HG03060 (cell line): Measurements from ENCODE around the gene GIPC2.
"Not testable (repeated sequence)": the region's sequence is repeated elsewhere in the genome, so short reads cannot be mapped to it uniquely, and the experiment has no call there.

Source experiments
- ATAC-seq: cut with Tn5 transposase; IDR thresholded peaks from one replicate; pipeline ENCODE4 v1.9.1; 2021; ENCODE audit warnings: low read depth, moderate number of reproducible peaks; ENCODE audit not compliant: unreplicated experiment

Gene GIPC2, protein sequence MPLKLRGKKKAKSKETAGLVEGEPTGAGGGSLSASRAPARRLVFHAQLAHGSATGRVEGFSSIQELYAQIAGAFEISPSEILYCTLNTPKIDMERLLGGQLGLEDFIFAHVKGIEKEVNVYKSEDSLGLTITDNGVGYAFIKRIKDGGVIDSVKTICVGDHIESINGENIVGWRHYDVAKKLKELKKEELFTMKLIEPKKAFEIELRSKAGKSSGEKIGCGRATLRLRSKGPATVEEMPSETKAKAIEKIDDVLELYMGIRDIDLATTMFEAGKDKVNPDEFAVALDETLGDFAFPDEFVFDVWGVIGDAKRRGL

DNA sequence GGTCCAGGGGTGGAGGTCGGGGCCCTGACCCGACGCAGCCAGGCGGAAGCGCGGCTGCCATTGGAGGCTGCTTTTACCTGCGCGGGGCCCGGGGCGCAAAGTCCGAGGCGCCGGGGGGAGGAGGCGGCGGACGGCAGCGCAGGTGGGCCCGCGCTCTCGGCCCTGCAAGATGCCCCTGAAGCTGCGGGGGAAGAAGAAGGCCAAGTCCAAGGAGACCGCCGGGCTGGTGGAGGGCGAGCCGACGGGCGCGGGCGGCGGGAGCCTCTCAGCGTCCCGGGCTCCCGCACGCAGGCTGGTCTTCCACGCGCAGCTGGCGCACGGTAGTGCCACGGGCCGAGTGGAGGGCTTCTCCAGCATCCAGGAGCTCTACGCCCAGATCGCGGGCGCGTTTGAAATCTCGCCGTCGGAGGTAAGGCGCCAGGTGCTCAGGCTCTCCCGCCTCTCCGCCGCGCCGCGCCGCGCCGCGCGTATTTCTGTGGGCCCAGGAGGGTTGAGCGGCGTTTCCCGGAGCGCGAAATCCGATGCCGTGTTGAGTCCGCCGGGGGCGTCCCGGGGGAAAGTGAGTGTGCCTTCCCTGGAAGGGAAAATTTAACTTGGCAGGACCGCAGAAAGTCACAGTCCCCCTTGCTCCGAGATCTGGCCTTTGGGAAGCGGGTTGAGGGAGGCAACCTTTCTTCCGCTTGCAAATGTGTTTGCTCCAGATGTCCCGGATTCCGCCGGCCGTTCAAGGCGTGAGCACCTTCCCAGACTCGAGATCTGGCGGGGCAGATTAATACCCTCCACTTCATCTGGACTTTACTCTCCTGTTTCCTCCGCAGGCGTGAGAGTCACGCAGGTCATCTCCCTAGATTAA is at the start of gene GIPC2:
TSS of gene GIPC2 (plus strand) at position 41 of the 853 bp plus-strand sequence. CDS start at position 170, 129 bp downstream.
- no peak for ATAC-seq

DNA sequence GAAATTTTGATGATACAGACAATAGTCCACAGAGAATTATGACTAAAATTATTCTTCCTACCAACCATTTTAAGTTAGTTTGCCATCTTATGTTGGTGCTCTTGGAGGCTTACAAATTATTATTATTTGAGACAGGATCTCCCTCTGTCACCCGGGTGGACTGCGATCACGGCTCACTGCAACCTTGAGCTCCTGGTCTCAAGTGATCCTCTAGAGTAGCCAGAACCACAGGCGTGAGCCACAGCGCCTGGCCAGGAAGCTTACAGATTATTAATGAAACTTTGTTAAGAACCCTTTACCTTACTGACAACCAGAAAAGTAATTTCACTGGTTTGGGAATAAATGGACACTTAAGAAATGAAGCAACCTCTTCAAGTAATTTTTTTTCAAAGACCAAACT is 49.0 kb upstream of the GIPC2 start:
- ATAC-seq: no peak

DNA sequence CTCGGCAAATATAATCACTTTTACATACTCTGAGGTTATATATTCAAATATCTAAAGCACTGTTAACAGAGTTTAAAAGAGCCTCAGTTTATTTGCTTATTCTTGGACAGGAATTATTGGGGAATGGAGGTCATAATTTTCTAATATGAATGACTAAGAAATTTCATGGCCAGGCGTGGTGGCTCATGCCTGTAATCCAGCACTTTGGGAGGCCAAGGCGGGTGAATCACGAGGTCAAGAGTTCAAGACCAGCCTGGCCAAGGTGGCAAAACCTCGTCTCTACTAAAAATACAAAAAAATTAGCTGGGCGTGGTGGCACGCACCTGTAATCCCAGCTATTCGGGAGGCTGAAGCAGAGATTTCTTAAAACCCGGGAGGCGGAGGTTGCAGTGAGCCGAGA is 45.2 kb upstream of the GIPC2 start:
- not testable (repeated sequence) for ATAC-seq

DNA sequence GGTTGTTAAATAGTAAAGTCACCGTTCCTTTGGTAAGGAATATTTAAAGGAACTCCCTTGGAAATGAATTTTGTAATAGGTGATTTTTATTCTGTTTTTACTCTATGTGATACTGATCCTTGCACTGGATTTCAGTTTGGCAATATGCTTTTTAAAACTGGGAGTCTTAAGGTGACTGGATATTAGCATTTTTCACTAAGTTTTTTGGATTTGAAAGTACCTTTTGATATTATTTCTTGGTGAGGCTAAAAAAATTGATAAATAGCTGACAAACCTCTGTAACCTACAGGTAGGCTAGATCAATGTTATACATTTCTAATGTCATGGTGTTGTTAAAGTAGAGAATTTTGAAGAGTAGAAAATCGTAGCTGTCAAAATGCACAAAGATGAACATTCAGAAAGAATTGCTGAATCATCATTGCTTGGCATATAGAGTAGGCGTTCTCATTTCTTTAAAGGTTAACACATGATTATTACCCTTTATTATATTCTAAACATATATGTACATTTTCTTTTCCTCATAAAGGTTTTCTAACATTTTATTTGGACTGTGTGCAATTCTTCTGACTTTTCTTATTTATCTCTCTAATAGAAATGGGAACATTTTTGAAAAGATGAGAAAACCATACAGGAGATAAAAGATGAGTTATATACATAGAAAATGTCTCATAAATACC is 42.6 kb upstream of the GIPC2 start:
- no peak for ATAC-seq

DNA sequence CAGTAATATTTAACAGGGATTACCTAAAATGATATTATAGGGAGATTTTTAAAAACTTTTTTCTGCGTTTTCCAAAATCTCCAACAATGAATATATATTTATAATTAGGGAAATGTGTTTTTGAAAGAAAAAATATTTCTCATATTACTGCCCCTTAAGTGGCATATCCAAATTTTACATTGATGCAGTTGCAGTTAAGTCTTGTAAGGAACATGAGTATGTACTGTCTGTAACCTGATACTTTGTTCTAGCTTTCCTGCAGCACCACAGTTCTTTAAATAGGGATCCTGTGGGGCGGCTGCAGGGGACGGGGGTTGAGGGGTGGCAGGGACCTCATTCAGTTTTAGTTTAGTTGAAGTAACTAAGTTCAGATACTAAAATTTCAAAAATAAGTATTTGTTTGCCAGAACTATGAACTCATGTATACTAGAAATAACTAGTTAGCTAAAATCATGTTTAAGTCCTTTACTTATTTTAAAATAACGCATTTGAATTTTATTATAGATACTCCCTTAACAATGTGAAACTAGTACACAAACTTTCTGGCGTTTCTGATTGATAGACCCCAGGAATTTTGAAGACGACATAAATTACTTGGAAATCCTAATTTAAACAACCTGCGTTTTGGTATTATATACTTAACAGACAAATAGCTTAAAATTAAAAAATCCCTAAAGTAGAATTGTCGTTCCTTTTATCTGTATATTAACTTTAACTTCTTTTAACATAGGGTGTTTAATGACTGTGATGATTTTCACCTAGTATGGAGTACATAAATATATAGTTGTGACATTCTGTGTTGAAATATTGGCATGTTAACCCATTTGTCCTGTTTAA is 41.7 kb upstream of the GIPC2 start:
- peak; percentile 28 for ATAC-seq

DNA sequence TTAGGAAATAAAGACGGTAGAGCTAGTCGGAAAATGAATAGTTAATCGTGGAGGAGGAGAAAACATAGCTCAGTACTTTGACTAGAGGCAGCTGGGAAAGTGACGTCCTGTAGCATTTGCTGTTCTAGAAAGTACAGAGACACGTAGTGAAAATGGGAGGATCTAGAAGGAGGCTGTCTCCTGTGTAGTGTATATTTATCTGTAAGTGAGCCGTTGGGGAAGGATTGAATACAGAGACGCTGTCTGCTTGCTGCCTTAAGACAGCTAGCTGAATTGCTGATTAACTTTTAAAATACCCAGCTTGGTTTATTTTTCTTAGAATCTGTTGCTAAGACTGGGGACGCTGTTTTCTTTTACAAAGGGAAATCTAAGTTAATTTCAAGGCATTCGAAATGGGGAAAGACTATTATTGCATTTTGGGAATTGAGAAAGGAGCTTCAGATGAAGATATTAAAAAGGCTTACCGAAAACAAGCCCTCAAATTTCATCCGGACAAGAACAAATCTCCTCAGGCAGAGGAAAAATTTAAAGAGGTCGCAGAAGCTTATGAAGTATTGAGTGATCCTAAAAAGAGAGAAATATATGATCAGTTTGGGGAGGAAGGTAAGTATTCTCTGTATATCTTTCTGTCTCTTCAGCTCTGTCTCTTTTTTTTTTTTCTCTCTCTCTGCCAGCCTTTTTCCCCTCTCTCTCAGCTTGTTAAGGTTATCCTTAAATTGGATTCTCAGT is 40.9 kb upstream of the GIPC2 start, which contains the start of gene DNAJB4:
TSS of gene DNAJB4 (plus strand) at position 221 of the 729 bp plus-strand sequence. CDS start at position 393, 172 bp downstream.
- ATAC-seq: peak; percentile 99

DNA sequence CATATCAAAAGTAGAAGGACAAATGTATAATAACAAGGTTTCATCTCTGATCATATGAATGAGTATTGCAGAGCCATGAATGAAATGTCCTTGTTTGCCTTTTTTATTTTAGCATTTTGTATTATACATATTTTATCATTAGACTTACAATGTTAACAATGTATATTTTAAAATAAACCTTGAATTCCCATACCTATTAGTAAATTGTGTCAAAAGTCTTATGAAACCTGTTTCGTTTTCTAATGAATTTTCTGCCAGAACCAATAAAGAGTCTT is 40.4 kb upstream of the GIPC2 start:
- no peak for ATAC-seq

DNA sequence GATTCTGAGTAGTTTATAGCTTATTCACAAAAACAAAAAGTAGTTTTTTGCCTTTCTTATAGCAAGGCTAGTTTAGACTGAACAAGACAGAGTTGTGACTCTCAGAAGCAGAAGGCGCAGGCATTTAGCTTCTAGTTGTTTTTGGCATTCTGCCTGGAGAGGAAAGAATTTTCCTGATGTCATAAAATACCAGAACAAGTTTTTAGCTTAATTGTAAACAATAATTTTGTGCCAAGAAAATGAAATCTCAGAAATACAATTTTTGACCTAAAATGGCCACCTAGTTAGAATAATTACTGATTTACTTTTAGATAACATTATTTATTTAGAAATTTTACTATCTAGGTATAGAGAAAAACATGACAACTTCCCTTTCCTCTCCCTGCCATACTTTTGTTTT is 40.0 kb upstream of the GIPC2 start:
- no peak for ATAC-seq

DNA sequence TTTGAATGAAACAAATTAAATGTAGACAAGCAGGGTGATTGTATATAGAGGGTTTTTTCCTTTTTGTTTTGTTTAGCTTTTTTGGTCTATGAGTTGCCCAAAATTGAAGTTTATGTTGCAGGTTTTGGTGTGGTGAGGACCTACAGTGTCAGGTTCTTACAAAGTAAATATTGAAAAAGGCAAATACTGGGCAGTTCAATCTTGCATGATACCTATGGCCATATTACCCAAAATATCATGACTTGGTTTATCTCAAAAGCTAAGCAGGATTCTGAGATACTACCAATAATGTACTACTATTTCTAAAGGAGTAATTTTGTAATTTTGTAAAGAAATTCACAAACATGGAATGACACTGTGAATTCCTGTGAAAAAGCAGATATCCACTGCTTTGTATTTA is 39.2 kb upstream of the GIPC2 start:
- ATAC-seq: no peak

DNA sequence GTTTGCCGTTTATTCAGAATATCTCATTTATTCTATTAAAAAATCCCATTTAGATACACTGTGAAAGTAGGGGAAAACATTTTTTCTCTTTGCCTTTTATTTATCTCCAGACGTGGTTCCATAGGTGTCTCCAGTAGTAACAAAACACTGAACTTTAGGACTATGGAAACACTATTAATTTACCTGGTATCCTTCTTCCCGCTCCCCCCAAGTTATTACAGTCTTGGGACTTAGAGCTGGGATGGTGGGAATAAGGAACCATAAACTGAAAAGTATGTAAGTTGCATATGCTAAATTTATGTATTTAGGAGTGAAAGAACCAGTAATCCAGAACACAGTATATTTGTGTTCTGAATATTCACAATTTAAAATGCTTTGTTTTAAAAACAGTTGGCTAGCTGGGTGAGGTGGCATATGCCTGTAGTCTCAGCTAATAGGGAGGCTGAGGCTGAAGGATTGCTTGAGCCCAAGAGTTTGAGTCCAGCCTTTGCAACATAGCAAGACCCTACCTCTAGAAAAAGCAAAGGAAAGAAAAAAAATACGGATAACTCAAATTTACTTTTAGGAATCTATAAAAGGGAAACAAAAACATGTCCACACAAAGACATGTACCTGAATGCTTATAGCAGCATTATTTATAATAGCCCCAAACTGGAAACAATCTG is 38.0 kb upstream of the GIPC2 start:
- no peak for ATAC-seq

DNA sequence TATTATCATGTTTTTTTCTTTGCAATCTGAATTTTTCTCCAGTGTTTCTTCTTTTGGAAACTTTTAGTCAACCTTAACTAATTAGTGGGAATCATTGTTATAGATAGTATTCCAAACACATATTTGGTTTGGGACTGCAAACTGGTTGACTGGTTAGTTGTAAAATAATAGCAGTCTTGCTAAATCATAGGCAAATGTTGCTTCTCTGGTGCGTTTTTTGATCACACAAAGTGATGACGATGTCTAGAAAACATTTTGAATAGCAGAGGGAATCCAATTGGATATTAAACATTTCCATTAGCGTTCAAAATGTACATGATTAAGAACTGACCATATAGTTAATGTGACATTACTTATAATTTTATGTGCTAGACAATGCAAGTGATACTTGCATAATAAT is 36.5 kb upstream of the GIPC2 start:
- no peak for ATAC-seq

DNA sequence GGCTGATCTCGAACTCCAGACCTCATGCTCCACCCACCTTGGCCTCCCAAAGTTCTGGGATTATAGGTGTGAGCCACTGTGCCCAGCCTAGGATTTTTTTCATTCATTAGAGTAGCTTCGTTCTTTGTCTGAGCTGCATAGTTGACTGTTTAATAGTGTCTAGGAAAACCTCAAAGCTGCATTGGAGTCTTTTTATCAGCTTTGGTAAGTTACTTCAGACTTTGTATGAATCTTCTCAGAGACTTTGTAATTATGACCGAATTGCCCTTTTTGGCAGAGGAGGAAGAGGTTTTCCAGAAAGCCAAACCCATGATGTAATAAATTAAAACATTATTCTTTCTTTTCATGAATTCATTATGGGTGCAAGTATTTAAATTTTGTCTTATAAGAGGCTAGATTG is 35.9 kb upstream of the GIPC2 start:
- no peak for ATAC-seq

DNA sequence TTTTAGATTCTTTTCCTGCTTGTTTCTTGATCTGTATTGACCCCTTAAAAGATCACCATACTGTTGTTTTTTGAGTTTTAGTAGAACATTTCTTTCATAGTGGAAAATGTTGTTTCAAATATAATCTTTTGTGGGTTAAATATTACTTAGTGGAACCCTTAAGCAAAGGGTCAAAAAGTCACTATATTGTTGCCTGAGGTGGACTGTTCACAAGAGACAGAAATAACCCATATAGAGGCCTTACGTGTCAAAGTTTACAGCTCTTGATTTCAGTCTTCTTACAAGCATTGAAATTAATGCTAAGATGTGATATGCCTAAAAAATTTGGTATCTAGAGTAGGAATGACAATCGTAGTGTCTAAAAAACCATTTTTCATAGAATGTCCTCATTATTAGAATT is 34.7 kb upstream of the GIPC2 start:
- no peak for ATAC-seq

DNA sequence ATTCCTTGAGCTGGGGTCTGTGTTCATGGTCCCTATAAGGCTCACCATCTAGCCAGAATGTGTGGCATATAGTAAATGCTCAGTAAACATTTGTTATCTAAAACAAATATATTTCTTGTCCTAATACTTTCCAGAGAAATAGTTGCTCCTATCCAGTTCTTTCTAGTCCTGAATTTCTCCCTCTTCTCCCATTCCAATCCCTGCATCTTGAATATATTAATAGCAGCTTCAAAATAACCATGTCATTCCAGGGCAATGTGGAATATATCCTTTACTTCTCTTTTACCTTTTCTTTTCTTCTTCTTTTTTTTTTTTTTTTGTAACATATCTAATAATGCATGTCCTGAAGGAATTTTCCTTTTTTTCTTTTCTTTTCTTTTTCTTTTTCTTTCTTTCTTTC is 30.6 kb upstream of the GIPC2 start:
- no peak for ATAC-seq

DNA sequence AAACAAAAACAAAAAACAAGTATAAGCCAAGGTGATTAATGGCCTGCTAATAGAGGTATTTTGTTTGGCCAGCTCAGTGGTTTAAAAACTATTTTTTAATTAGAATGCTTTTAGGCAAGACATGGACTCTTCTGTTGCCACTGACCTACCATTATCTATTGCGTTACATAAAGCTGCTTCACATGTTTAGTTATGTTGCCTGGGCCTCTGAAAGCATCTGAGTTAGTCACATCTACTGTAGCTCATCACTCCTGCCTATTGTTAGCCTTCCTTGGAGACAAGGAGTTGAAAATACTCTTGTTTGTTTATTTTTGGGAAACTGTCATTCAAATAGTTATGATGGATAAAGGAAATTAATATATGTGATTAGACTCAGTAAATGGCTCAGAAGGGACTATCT is 26.7 kb upstream of the GIPC2 start:
- ATAC-seq: no peak

DNA sequence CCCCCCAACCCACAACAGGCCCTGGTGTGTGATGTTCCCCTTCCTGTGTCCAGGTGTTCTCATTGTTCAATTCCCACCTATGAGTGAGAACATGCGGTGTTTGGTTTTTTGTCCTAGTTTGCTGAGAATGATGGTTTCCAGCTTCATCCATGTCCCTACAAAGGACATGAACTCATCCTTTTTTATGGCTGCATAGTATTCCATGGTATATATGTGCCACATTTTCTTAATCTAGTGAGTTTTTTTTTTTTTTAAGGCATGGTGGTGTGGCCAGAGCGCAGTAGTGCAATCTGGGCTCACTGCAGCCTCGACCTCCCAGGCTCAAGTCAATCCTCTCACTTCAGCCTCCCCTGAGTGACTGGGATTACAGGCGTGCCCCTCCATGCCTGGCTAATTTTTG is 24.6 kb upstream of the GIPC2 start:
- not testable (repeated sequence) for ATAC-seq

DNA sequence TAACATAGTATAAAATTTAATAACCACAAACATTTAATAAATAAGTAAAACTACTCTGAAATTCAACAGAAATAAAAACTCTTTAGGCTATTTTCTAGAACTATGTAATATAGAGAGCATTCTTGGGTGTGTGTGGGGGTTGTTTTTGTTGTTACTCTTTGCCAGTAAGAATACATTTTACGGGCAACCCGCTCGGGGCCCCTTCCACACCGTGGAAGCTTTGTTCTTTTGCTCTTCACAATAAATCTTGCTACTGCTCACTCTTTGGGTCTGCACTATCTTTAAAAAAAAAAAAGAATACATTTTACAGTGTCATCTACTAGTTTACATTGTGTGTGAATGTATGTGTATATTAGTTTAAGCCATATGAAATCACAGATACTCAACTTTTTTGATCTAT is 16.0 kb upstream of the GIPC2 start:
- no peak for ATAC-seq

DNA sequence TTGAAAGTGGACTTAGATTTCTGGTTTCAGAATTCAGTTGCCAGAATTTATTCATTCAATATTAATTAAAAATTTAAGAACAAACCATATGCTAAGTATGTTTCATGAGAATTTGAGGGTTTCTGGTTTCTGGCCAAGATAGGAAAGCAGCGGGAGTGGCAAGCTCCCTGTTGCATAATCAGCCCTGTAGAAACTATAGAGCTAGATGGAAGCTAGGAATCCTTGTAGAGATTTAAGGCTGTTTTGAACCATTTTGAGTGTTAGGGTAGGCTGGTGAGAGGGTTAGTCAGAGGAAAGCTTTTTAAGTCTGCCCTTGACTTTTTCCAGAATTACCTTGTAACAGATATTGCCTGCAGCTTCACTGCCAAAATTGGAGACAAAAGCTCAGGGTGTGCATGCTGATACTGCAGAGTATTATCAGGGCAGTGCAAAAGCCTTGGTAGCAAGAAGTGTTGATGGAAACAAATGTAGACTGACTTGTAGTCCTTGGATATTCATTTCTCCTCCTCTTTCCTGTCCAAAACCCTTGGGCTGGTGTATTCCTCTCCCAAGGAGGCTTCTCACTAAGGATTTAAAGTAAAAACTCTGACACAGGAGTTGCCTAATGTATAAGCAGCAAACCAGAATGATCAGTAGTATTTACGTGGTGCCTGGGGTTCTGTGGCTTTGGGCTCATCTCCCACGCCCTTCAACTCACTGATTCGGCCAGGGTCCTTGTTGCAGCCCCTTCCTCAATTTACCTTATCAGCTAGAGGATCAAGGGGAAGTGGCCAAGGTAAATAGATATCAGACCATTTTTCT is 12.6 kb upstream of the GIPC2 start:
- no peak for ATAC-seq

DNA sequence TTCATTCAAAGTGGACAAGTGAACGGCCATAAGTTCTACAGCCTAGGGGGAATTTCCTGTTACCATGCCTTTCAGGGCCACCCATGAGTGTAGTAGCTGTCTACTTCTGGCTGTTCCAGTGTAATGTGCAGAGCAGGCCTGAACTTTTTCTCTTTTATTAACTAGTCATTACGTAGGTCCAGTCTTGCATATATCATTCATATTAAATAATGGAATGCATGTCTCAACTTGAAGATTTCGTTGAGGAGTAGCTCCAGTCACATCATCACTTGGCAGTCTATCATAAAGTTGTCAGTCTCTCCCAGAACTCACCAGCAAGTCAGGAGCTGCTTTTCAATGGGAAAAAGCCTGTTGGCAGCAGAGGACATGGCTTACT is 12.0 kb upstream of the GIPC2 start:
- ATAC-seq: no peak
